Bronchial epithelial cell (primary cell): ENCODE data around the gene UBAP1L. TPM values are rescaled to one million over a fixed set of nuclear protein-coding genes. Genes with fewer than 3 reads are reported as not detected.

ENCODE experiments used
- DNase-seq: peaks from one replicate; pipeline ENCODE4 v3.0.0-alpha.2; 2010; ENCODE audit warnings: low read depth
- FAIRE-seq: peaks from 2 replicates; lab custom pipeline; 2011; peaks lifted over from hg19 to GRCh38; lab: Jason Lieb, UNC
- H3K27me3 ChIP-seq: 2 replicates; pipeline ENCODE4 v1.5.1; 2011; ENCODE audit warnings: low read length; ENCODE audit not compliant: control insufficient read depth, insufficient read depth
- H3K36me3 ChIP-seq: 2 replicates; pipeline ENCODE4 v1.5.1; 2011; ENCODE audit warnings: low read length; ENCODE audit not compliant: control insufficient read depth, insufficient read depth
- H3K4me3 ChIP-seq: 2 replicates; pipeline ENCODE4 v1.5.1; 2011; ENCODE audit warnings: mild to moderate bottlenecking, low read depth, low read length, control low read depth
- CTCF ChIP-seq: IDR thresholded peaks from 2 replicates; pipeline ENCODE4 v1.5.1; 2011; ENCODE audit warnings: mild to moderate bottlenecking, moderate library complexity, low read length, control low read depth, inconsistent platforms; ENCODE audit not compliant: insufficient read depth, severe bottlenecking
- total RNA-seq: library from RNA; depleted of rRNA; stranded (reverse); fragments of >200 nt; gene quantifications from 2 replicates; pipeline ENCODE4 v1.2.1, GENCODE V29; 2014

The UBAP1L gene
- total RNA-seq, 1 donor from 2014 or later, result 1.3 TPM

- Histone ChIP-seq H3K4me3 (no peak overlapping the region), H3K27me3 (no peaks in the 10 kb centered on the region), H3K36me3 (no peaks in the 10 kb centered on the region)
- DNase-seq (no peak), FAIRE-seq (no peak)
- peak; percentile 5 for TF ChIP-seq CTCF
Observed at GRCh38 chr15:65087411-65087810, 27.6 kb downstream of the UBAP1L start.

- Histone ChIP-seq H3K4me3 (no peak overlapping the region), H3K27me3 (no peaks in the 10 kb centered on the region), H3K36me3 (no peaks in the 10 kb centered on the region)
- TF ChIP-seq CTCF, result peak; percentile 41
- FAIRE-seq (no peak), DNase-seq (peak; percentile 46)
Observed at GRCh38 chr15:65086680-65087111, 28.3 kb downstream of the UBAP1L start.

- H3K4me3 ChIP-seq, result no peak overlapping the region
- no peaks in the 10 kb centered on the region for H3K36me3 ChIP-seq
- TF ChIP-seq CTCF, result peak; percentile 55
- H3K27me3 ChIP-seq, result no peaks in the 10 kb centered on the region
- DNase-seq (peak; percentile 43), FAIRE-seq (no peak)
Observed at GRCh38 chr15:65085990-65086679, 28.9 kb downstream of the UBAP1L start.

GRCh38 chr15:65085207-65085753 lies 29.7 kb downstream of the UBAP1L start:
- FAIRE-seq, result no peak
- Histone ChIP-seq H3K27me3 (no peaks in the 10 kb centered on the region), H3K4me3 (no peak overlapping the region), H3K36me3 (no peaks in the 10 kb centered on the region)
- no peak for TF ChIP-seq CTCF
- no peak for DNase-seq

GRCh38 chr15:65084500-65085206 lies 30.3 kb downstream of the UBAP1L start:
- Histone ChIP-seq H3K4me3 (no peak overlapping the region), H3K27me3 (no peaks in the 10 kb centered on the region)
- no peak for FAIRE-seq

More at GRCh38 chr15:65084500-65085206, 30.3 kb downstream of the UBAP1L start:
- no peaks in the 10 kb centered on the region for H3K36me3 ChIP-seq
- DNase-seq, result no peak
- no peak for TF ChIP-seq CTCF
